ENCODE measurements around the gene EIF3A.

GRCh38 chr10:118986815-118987790 lies 93.5 kb downstream of the EIF3A start:
- TF ChIP-seq CTCF (IDR thresholded peaks at IDR 0.05; ENCODE audit: low read depth, low read length, missing input control) = no peak
- no peak for TF ChIP-seq REST (IDR thresholded peaks at IDR 0.05)
- no peak for TF ChIP-seq SP1 (IDR thresholded peaks at IDR 0.05)
- TF ChIP-seq JUND (IDR thresholded peaks at IDR 0.05) = no peak
- no peak for TF ChIP-seq RAD21 (IDR thresholded peaks at IDR 0.05)
- no peak for TF ChIP-seq TAF1 (conservative IDR thresholded peaks at IDR 0.05)
- TF ChIP-seq MAX (IDR thresholded peaks at IDR 0.05) = no peak
- TF ChIP-seq GABPA (IDR thresholded peaks at IDR 0.05 in 1 of 2, conservative IDR thresholded peaks at IDR 0.05 in 1 of 2) = no peak
- no peak for TF ChIP-seq FOXA2 (IDR thresholded peaks at IDR 0.05)
- TF ChIP-seq ZBTB33 (IDR thresholded peaks at IDR 0.05) = no peak

Measured in liver (tissue), 3 donors.